ENCODE results near the gene CCDC69.
A peak's percentile ranks its signal among the peaks of the same experiment; 100 is the strongest.

Gene CCDC69

DNA sequence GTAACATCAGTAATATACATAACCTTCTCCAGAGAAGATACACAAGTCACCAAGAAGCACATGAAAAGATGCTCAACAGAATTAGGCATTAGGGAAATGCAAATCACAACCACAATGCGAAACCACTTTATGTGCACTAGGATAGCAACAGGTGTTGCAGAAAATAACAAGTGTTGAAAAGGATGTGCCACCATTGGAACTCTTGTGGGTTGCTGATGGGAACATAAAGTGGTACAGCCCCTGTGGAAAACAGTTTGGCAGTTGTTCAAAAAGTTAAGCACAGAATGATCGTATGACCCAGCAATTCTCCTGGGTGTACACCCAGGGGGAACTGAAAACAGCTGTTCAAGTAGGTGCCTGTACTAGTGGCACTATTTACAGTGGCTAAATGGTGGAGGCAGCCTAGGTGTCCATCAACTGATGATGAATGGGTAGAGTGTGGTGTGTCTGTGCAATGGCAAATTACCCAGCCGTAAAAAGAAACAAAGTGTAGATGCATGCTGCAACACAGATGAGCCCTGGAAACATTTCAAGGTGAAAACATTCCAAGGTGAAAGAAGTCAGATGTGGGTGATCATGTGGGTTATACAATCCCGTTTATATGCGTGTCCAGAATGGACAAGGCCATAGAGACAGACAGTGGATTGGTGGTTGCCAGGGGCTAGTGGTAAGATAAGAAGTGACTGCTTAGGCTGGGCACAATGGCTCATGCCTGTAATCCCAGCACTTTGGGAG lies 27.2 kb downstream of the CCDC69 start:
- H3K36me3 ChIP-seq, result peaks cover 64% of the 10 kb centered on the region
- TF ChIP-seq CTCF (IDR thresholded peaks at IDR 0.05), result no peak
- peak overlapping the region; percentile 47 for H3K27ac ChIP-seq

DNA sequence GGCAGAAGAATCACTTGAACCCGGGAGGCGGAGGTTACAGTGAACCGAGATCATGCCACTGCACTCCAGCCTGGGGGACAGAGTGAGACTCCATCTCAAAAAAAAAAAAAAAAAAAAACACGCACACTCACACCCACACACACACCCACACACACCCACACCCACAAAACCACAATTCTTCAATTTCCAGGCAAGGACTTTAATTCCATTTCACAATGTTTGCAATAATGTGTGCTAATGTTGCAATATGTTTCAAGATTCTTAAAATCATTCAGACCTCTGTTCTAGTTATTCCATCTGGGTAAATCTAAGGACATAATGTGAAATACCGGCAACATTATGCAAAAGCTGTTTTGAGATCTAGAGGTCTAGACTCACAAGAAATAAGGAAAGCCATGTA lies 28.3 kb downstream of the CCDC69 start:
- TF ChIP-seq CTCF (IDR thresholded peaks at IDR 0.05), result no peak
- no peaks in the 10 kb centered on the region for H3K27me3 ChIP-seq
- H3K9me3 ChIP-seq, result no peaks in the 10 kb centered on the region
- H3K4me3 ChIP-seq (ENCODE audit: low read depth in 1 of 2, low read length in 1 of 2), result no peak overlapping the region
- peaks cover 11 to 16% of the 10 kb centered on the region in 2 experiments for H3K4me1 ChIP-seq (ENCODE audit: control insufficient read depth in 1 of 2, insufficient read depth in 1 of 2, low read depth in 1 of 2, low read length in 1 of 2)
- peaks cover 55% of the 10 kb centered on the region for H3K36me3 ChIP-seq
- peak overlapping the region; percentile 47 for H3K27ac ChIP-seq

More for the DNA sequence above, 27.2 kb downstream of the CCDC69 start:
- Histone ChIP-seq H3K27me3 (no peaks in the 10 kb centered on the region), H3K4me3 (ENCODE audit: low read depth in 1 of 2, low read length in 1 of 2) (no peak overlapping the region), H3K9me3 (no peaks in the 10 kb centered on the region), H3K4me1 (ENCODE audit: control insufficient read depth in 1 of 2, insufficient read depth in 1 of 2, low read depth in 1 of 2, low read length in 1 of 2) (peaks cover 11 to 16% of the 10 kb centered on the region in 2 experiments)

GRCh38 chr5:151192626-151193025 lies 31.3 kb downstream of the CCDC69 start:
- peaks cover 30% of the 10 kb centered on the region for H3K36me3 ChIP-seq
- no peaks in the 10 kb centered on the region for H3K27me3 ChIP-seq
- TF ChIP-seq CTCF (IDR thresholded peaks at IDR 0.05), result no peak
- H3K27ac ChIP-seq, result no peak overlapping the region
- H3K9me3 ChIP-seq, result no peaks in the 10 kb centered on the region
- peaks cover 11 to 16% of the 10 kb centered on the region in 2 experiments for H3K4me1 ChIP-seq (ENCODE audit: control insufficient read depth in 1 of 2, insufficient read depth in 1 of 2, low read depth in 1 of 2, low read length in 1 of 2)
- no peak overlapping the region for H3K4me3 ChIP-seq (ENCODE audit: low read depth in 1 of 2, low read length in 1 of 2)

GRCh38 chr5:151191661-151192060 lies 32.2 kb downstream of the CCDC69 start:
- H3K4me3 ChIP-seq (ENCODE audit: low read depth in 1 of 2, low read length in 1 of 2), result no peak overlapping the region
- no peak for TF ChIP-seq CTCF (IDR thresholded peaks at IDR 0.05)

DNA sequence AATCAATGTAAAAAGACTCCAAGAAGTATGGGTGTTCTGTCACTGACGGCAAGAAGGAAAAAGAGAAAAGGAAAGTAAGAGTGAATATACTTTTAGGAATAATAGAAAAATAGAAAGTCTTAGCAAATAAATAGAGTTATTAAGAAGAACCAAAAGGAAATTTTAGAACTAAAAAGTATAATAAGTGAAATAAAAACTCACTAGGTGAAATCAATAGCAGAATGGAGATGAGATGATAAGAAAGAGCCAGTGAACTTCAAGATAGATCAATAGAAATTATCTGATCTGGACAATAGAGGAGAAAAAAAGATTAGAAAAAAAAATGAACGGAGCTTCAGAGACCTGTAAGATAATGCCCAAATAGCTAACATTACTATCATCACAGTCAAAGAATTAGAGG lies 34.7 kb downstream of the CCDC69 start:
- H3K9me3 ChIP-seq, result no peaks in the 10 kb centered on the region
- no peak for TF ChIP-seq CTCF (IDR thresholded peaks at IDR 0.05)
- no peaks in the 10 kb centered on the region for H3K4me1 ChIP-seq (ENCODE audit: control insufficient read depth in 1 of 2, insufficient read depth in 1 of 2, low read depth in 1 of 2, low read length in 1 of 2)
- peaks cover 38% of the 10 kb centered on the region for H3K36me3 ChIP-seq
- H3K4me3 ChIP-seq (ENCODE audit: low read depth in 1 of 2, low read length in 1 of 2), result no peak overlapping the region
- H3K27ac ChIP-seq, result no peak overlapping the region
- H3K27me3 ChIP-seq, result no peaks in the 10 kb centered on the region

More at GRCh38 chr5:151191661-151192060, 32.2 kb downstream of the CCDC69 start:
- Histone ChIP-seq H3K9me3 (no peaks in the 10 kb centered on the region), H3K4me1 (ENCODE audit: control insufficient read depth in 1 of 2, insufficient read depth in 1 of 2, low read depth in 1 of 2, low read length in 1 of 2) (peaks cover 11 to 16% of the 10 kb centered on the region in 2 experiments), H3K27ac (no peak overlapping the region), H3K27me3 (no peaks in the 10 kb centered on the region), H3K36me3 (peaks cover 28% of the 10 kb centered on the region)

Measured in neutrophil (primary cell).